HG03442 (cell line): Measurements from ENCODE around the gene ASB3.
"Not testable (repeated sequence)": the region's sequence is repeated elsewhere in the genome, so short reads cannot be mapped to it uniquely, and the experiment has no call there.

Source experiments
- ATAC-seq: cut with Tn5 transposase; IDR thresholded peaks from one replicate; pipeline ENCODE4 v1.9.1; 2021; ENCODE audit warnings: mild to moderate bottlenecking, moderate library complexity; ENCODE audit not compliant: unreplicated experiment

The ASB3 gene, protein sequence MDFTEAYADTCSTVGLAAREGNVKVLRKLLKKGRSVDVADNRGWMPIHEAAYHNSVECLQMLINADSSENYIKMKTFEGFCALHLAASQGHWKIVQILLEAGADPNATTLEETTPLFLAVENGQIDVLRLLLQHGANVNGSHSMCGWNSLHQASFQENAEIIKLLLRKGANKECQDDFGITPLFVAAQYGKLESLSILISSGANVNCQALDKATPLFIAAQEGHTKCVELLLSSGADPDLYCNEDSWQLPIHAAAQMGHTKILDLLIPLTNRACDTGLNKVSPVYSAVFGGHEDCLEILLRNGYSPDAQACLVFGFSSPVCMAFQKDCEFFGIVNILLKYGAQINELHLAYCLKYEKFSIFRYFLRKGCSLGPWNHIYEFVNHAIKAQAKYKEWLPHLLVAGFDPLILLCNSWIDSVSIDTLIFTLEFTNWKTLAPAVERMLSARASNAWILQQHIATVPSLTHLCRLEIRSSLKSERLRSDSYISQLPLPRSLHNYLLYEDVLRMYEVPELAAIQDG

DNA sequence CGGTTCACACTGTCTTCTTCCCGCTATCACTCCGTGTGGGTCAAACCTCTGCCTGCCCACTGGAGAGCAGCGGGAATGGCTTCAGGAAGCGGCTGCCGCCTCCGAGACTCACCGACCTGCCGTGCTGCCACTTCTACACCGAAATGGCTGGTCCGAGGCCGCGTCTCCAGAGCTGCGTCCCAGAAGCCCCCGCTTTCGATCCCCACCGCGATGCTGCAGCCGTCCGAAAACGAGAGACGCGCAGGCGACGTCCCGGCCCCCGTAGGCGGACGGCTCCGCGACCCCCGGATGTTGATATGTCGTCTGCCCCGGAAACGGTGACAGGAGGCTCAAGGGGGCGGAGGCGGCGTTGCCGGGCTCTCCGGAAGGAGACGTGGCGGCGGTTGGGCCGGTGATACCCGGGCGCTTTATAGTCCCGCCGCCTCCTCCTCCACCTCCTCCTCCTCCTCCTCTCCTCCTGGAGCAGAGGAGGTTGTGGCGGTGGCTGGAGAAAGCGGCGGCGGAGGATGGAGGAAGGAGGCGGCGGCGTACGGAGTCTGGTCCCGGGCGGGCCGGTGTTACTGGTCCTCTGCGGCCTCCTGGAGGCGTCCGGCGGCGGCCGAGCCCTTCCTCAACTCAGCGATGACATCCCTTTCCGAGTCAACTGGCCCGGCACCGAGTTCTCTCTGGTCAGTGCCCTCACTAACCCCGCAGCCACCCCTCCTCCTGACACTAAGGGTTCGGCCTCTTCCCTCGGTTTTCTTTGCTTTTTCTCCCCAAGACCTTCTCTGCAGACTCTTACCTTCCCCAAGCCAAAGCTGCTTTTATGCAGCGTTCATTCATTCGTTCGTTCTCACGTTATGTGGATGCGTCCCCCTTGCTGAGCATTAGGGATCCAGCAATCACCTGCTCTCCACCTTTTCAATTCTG is at the start of gene ASB3, which contains the start of gene ERLEC1:
ASB3 (minus strand) TSS at position 249 of the 909 bp plus-strand sequence. CDS start 21,381 bp downstream, outside the sequence.
ERLEC1 (plus strand) TSS at position 340 of the 909 bp plus-strand sequence; CDS start at position 507, 167 bp downstream.
- peak; percentile 92 for ATAC-seq

DNA sequence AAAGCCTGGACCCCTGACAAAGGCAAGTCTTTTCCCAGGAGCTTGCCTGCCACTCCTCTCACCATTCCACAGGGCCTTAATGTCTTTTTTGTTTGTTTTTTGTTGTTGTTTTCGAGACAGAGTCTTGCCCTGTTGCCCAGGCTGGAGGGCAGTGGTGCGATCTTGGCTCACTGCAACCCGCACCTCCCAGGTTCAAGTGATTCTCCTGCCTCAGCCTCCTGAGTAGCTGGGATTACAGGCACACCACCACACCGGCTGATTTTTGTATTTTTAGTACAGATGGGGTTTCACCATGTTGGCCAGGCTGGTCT is 43.2 kb upstream of the ASB3 start:
- ATAC-seq: not testable (repeated sequence)

DNA sequence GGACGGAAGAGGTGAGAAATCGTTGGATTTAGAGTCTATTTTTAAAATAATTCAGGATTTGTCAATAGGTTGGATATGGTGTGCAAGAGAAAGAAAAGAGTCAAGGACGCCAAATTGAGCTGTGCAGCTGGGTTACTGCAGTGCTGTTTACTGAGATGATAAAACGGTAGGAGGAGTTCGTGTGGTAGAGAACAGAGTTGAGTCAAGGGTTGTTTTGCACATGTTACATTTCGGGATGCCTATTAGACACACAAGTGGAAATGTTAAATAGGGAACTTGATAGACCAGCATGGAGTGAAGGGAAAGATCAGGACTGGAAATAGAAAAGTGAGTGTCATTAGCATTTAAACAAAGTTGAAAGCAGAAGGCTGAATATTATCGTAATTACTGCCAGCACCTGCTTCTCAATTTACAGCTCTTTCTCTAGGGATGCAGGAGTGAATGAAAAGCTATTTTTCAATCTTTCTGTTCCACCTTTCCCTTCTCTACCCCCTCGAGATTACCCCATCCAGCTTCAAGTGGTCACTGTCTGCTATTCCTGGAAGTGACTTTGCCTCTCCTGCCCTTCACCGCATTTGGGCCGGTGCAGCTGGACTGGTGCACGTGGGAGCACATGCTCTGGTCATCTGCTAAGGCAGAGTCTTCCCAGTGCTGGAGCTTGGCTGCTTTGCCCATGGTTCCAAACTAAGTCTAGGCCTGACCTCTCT is 42.7 kb upstream of the ASB3 start:
- ATAC-seq: no peak

DNA sequence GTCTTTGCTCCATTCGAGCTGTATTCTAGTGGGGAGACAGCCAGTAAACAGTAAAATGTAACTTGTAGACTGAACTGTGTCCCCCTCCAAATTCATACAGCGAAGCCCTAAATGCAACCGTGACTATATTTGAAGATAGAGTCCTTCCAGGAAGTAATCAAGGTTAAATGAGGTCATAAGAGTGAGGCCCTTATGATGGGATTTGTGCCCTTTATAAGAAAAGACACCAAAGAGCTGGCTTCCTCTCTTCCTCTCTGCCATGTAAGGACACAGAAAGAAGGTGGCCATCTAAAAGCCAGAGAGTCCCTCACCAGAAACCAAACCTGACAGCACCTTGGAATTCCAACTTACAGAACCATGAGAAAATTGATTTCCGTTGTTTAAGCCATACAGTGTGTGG is 41.6 kb upstream of the ASB3 start:
- ATAC-seq: no peak

DNA sequence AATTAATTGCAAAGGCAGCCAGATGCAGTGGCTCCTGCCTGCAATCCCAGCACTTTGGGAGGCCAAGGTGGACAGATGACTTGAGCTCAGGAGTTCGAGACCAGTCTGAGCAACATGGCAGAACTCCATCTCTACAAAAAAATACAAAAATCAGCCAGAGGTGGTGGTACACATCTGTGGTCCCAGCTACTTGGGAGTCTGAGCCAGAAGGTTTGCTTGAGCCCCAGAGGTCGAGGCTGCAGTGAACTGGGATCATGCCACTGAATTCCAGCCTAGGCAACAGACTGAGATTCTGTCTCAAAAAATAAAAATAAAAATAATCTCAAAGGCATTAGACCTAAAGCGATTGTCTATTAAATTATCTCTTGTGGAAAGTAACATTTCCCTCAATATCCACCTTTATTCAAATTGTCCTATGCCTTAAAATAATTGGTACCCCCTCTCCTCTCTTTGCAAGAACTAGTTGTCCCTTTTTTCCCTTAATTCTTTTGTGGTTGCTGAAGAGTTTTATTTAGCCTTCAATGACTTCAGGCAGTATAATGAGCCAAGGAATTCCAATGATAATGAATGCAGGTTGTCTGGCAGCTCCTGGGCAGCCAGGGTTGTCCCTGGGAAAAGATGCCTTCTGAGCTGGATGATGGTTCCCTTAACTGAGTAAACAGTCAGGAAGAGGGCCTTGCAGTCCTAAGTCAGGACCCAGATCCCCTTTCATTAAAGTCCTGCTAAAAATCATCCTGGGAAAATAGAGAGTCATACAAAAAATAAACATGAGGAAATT is 40.8 kb upstream of the ASB3 start:
- ATAC-seq: no peak

DNA sequence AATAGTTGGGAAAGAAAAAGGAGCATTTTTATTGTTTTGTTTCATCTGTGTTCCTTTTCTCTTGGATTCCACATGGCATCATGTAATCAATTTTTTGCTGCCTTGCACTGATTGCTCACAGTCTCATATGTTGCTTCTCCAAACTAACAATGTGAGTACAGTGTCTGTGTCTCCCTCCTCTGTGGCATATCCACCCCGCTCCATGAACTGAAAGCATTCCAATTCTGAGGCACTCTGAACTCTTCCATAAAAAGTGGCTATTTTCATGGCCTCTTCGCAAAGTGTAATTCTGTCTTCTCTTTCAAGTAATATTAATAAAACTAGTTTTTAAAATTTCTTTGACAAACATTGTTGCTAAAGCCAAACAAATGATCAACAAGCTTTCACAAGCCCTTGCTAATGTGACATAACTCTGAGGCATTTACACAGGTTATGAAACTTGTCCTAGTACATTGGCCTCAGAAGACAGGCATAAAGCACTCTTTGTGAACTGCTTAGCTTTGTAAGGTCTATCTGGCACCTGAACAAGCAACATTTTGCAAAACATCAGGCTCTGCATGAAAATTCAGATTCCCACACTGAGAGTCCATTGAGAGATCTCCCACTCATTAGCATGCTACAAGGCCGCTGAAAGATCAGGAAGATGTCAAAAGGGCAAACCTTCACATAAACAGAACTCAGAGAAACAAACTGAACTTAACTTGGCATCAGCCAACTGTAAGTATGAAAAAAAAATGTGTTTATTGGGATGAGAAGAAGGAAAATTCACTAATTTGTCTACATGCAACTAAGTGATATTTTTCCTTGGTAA is 40.0 kb upstream of the ASB3 start:
- no peak for ATAC-seq

DNA sequence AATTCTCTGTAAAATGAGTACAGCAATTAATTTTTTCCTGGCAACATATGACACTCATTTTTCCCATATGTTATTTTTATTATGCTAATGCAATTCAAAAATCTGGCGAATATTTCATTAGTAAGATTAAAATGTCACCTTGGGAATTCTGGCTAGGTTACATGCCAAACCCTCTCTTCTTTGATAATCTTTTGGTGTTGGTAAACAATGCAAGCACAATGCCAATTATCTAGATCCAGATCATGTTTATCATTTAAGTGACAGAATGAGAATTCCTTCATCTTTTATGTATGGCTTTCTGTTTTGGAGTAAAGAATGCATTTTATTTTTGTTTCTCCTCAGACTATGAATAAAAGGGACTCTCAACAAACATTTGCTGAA is 39.3 kb upstream of the ASB3 start:
- ATAC-seq: no peak

DNA sequence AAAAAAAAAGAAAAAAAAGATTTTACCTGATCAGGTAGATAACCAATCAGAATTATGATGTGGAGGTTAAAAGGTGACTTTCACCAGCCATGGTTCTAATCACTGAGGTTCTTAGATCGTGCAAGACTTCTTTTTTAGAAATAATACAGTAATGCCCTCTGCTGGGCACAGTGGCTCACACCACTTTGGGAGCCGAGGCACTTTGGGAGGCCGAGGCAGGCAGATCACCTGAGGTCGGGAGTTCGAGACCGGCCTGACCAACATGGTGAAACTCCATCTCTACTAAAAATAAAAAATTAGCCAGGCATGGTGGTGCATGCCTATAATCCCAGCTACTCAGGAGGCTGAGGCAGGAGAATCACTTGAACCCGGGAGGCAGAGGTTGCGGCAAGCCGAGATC is 36.9 kb upstream of the ASB3 start:
- ATAC-seq: not testable (repeated sequence)

DNA sequence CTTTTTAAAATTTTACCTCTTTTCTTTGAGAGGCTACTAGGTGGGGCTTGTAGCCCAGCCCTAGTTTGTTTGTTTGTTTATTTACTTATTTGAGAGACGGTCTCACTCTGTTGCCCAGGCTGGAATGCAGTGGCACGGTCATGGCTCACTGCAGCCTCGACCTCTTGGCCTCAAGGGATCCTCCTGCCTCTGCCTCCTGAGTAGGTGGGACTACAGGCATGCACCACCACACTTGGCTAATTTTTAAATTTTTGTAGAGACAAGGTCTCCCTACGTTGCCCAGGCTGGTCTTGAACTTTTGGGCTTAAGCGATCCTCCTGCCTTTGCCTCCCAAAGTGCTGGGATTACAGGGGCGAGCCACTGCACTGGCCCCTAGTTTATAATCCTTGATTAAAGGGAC is 35.1 kb upstream of the ASB3 start:
- no peak for ATAC-seq

DNA sequence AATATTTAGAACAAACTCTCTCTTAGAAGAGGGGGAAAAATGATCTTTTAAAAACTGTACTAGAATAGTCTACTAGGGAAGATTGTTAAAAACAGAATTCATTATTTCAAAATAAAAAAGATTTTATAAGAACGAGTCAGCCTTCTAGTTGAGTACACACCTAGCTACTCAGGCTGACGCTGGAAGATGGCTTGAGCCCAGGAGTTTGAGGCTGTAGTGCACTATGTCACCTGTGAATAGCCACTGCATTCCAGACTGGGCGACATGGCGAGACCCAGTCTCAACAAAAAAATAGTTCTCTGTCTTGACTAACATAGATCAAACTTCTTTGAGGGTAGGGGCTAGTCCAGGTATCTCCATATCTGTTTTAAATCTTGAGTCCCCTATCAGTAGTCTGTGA is 34.0 kb upstream of the ASB3 start:
- ATAC-seq: no peak

DNA sequence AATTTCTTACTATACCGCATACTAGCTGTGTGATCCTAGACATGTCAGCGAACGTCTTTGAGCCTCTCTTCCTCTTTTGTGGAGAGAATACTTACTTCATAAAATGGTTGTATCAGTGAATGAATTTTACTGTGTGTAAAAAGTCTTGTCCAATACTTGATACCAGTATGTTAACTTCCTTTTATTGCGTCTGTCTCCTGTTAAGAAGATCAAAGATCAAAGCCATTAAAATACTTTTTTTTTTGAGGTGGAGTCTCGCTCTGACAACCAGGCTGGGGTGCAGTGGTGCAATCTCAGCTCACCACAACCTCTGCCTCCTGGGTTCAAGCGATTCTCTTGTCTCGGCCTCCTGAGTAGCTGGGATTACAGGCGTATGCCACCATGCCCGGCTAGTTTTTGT is 33.3 kb upstream of the ASB3 start:
- no peak for ATAC-seq

DNA sequence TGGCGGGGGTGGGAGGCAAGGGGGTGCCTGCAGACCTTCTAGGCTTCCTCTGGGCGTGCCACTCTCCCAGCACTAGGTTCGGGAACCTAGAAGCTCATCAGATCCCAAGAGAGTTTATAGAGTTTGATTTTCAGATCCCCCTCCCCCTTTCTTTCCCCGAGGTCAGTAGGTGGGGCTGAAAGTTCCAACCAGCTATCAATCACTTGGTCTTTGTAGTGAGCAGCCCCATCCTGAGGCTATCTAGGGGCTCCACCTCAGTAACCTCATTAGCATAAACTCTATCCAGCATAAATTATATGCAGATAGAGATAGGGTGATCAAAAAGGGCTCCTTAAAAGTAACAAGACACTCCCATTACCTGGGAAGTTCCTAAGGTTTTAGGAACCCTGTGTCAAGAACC is 32.9 kb upstream of the ASB3 start:
- no peak for ATAC-seq

DNA sequence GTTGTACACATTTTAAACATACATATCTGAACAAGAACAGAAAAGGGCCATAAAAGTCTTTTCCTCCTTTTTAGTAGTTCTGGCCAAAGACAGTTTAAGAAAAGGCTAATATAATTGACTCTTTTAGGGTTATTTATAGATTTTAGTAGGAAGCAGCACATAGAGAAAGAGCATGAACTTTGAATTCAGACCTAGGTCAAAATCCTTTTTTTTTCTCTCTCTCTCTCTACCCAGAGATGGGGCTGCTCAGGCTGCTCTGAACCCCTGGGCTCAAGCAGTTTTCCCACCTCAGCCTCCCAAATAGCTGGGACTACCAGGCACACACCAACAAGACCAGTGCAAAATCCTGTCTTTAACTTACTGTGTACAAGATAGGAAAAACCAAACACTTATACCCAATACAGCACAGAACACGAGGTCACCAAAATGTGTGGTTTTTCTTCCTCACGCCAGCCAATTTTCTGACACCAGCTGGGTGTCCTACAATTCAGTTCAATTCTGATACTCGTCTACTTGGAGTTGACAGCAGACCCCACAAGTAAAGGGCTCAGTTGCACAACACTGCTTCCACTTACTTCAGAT is 32.2 kb upstream of the ASB3 start:
- no peak for ATAC-seq

DNA sequence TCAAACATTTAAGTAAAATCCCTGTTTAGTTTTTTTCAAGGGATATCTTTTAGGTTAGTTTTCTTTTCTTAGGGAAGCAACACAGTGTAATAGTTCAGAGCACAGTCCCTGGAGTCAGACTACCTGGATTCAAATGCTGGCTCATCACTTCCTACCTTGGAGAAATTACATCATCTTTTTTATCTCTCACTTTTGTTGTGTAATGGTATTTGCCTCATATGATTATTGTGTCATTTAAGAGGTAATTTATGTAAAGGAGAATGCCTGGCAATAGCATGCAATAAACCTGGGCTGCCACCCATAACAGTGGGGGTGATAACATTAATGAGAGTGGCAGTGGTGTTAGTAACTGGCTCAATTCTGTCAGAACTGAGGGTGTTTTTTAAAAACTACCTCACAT is 26.4 kb upstream of the ASB3 start:
- ATAC-seq: no peak

DNA sequence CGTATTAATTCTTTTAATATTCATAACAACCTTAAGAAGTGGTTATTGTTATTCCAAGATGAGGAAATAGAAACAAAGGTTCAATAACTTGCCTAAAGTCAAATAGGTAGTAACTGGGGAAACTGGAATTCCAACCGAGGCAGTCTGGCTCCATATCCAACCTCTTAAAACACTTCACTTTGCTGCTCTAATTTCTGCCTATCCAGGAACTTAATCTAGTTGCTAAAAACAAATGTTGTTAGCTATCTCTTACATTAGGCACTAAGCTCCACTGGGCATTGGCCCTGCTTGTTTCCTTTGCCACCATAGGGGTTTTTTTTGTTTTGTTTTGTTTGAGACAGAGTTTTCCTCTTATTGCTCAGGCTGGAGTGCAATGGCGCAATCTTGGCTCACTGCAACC is 24.8 kb upstream of the ASB3 start:
- ATAC-seq: no peak

DNA sequence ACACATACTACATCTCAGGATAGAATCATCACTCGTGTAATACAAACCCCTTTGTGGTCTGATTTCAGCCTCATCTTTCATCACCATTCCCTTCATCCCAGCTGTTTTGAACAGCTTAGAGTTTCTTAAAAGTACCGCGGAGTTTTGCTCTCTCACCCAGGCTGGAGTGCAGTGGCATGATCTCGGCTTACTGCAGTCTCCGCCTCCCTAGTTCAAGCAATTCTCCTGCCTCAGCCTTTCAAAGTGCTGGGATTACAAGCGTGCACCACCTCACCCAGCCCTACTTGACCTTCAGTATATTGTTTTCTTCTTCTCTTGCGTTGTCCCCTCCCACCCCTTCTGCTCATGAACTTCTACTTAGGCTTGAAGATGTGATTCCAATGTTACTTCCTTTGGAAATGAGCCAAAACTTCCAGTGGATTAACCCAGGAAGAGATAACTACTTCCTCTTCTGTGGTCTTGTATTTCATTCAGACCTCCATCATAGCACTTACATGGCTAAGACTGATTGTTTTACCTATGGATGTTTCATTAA is 15.9 kb upstream of the ASB3 start:
- ATAC-seq: no peak

DNA sequence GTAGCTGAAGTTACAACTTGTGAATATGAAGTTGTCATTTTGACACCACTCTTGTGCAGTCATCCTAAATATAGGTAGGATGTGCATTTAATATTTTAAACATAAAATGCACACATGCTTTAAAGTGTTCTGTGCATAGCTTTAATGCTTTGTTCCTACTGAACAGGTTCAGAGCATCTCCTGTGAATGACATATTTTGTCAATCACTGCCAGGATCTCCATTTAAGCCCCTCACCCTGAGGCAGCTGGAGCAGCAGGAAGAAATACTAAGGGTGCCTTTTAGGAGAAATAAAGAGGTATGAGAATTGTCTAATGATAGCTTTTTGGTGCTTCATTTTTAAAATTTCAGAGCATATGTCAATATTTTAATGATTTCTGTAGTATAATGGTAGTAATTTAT is 14.8 kb upstream of the ASB3 start:
- no peak for ATAC-seq

DNA sequence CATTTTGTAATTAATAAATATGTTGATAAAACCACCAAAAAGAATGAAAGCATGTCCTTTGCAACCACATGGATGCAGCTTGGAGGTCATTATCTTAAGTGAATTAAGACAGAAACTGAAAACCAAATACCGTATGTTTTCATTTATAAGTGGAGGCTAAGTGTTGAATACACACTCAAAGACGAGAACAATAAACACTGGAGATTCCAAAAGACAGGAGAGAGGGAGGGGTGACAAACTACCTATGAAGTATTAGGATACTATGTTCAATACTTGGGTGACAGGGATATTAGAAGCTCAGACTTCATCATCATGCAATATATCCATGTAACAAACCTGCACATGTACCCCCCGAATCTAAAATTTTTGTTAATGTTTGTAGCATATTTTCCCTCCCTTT is 7.1 kb upstream of the ASB3 start:
- no peak for ATAC-seq

DNA sequence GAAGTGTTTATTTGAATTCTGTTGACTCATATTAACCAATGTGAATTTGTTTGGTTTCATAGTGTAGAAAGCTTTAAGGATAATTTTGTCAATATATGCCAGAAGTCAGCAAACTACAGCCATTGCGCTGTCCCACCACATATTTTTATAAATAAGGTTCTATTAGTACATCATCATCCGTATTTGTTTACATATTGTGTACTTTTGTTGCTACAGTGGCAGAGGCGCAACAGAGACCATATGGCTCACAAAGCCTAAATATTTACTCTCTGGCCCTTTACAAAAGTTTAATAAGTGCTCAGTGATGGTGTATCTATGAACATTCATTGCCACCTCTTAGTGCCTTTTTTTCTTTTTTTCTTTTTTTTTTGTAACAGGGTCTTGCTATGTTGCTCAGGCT is 6.5 kb upstream of the ASB3 start:
- no peak for ATAC-seq
